ENCODE results near the gene OSBP2. TPM values are rescaled to one million over a fixed set of nuclear protein-coding genes. Genes with fewer than 3 reads are reported as not detected.
A peak's percentile ranks its signal among the peaks of the same experiment; 100 is the strongest.

Gene OSBP2
- total RNA-seq, 1 donor: 11.1 TPM

DNA sequence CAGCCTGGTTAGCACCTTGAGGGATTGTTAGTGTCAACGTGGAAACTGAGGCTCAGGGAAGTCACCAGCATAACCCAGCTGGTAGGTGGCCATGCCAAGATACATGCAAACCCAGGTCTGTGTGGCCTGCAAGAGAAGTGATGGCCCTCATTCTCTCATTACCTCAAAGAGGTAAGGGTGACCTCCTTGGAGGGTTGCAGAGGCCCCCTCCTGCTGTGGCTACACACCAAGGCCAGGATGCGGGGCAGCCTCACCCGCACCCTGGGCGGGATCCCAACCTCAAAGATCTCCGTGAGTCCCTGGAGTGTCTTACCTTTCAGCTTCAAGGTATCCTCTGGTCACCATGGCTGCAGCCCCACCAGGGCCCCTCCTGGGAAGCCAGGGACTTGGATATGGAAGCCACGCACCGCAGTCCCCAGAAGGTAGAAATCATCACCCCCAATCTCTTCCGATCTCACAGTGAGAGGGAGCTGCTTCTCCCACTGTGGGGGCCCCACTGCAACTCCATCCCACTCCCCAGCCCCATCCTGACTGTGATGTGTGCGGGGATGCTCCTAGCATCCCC lies 178.5 kb downstream of the OSBP2 start:
- H3K4me3 ChIP-seq (ENCODE audit: low read depth, low read length): no peak overlapping the region
- TF ChIP-seq, protein P1, sequence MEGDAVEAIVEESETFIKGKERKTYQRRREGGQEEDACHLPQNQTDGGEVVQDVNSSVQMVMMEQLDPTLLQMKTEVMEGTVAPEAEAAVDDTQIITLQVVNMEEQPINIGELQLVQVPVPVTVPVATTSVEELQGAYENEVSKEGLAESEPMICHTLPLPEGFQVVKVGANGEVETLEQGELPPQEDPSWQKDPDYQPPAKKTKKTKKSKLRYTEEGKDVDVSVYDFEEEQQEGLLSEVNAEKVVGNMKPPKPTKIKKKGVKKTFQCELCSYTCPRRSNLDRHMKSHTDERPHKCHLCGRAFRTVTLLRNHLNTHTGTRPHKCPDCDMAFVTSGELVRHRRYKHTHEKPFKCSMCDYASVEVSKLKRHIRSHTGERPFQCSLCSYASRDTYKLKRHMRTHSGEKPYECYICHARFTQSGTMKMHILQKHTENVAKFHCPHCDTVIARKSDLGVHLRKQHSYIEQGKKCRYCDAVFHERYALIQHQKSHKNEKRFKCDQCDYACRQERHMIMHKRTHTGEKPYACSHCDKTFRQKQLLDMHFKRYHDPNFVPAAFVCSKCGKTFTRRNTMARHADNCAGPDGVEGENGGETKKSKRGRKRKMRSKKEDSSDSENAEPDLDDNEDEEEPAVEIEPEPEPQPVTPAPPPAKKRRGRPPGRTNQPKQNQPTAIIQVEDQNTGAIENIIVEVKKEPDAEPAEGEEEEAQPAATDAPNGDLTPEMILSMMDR (IDR thresholded peaks at IDR 0.05; ENCODE audit: insufficient read depth, low read length): no peak
- no peak for DNase-seq (ENCODE audit: low read depth)

DNA sequence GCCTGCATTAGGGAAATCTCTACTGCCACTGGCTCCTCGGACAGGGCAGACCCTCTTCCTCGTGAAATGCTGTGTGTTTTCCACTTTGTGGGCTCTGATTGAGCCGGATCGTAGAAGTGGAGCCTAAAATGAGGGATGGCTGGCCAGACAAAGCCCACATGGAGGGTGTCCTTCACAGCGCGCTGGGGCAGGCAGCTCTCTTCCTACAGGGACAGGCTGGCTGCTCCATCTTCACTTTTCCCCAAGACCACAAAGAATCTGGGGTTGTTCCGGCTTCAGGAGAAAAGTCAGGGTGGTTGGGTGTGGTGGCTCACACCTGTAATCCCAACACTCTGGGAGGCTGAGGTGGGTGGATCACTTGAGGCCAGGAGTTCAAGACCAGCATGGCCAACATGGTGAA lies 179.0 kb downstream of the OSBP2 start:
- DNase-seq (ENCODE audit: low read depth): no peak
- TF ChIP-seq, protein P1 (IDR thresholded peaks at IDR 0.05; ENCODE audit: insufficient read depth, low read length): no peak
- H3K4me3 ChIP-seq (ENCODE audit: low read depth, low read length): no peak overlapping the region

DNA sequence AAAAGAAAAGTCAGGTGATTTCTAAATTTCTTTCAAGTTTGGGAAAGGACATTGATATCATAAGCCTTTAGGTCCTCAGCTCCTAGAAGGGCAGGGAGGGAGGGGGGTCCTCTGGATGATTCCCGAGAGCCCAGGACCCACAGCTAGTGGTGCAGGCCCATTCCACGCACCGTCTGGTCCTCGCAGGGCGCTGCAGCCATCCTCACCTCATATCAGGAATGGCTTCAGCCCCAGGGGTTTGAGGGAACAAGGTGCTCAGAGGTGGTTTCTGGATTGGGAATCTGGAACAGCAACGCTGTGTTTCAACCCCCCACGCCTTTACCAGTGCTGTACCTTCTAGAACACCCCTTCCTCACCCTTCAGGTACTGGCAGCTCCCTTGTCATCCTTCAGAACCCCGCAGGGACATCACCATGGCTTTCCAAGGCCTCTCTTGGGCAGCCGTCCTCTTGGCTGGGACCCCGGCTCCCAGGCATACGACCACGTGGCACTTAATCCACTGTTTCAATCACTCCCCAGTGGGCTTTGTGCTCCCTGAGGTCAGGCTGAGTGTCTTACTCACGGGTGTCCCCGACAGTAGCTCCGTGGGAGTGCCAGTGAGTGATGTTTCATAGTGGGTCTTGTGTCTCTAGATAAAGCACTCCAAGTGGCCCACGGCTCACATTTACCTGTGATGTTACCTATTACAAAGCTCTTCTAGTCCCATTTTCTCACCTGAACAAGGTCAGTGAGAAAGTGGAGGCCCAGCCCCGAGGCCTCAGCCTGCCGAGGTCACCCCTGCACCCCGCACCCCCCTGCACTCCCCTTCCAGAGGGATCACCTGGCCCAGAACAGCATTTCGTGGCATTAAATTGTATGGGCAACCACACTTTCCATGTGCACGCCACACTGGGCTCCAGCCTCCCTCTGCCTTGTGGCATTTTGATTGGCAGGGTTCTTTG lies 180.0 kb downstream of the OSBP2 start:
- TF ChIP-seq, protein P1 (IDR thresholded peaks at IDR 0.05; ENCODE audit: insufficient read depth, low read length): no peak
- no peak overlapping the region for H3K4me3 ChIP-seq (ENCODE audit: low read depth, low read length)
- no peak for DNase-seq (ENCODE audit: low read depth)

DNA sequence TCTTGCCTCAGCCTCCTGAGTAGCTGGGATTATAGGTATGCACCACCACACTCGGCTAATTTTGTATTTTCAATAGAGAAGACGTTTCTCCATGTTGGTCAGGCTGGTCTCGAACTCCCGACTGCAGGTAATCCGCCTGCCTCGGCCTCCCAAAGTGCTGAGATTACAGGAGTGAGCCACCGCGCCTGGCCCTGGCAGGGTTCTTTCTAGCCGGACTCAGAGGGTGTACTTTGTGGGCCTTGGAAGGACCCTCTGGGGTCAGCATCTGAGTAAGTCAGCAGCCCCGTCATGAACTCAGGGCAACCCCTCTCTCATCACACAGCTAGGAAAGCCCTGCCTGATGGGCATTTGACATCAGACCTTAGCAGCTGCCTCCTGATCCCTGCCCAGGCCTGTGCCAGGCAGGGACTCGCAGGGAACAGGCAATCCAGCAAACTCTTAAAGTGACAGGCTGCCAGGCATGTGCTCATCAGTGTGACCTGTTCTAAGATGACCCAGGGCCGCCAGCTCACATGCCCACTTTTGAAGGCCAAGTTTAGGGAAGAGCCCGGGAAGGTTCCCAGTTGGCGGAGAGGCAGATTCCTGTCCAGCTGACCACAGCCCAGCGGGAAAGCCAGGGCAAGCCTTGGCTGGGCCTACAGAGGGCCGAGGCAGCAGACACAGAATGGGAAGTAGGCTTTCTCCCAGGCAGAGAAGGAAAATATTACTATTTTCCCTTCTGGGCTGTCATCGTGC lies 181.0 kb downstream of the OSBP2 start:
- no peak for DNase-seq (ENCODE audit: low read depth)
- no peak overlapping the region for H3K4me3 ChIP-seq (ENCODE audit: low read depth, low read length)
- TF ChIP-seq, protein P1 (IDR thresholded peaks at IDR 0.05; ENCODE audit: insufficient read depth, low read length): no peak

DNA sequence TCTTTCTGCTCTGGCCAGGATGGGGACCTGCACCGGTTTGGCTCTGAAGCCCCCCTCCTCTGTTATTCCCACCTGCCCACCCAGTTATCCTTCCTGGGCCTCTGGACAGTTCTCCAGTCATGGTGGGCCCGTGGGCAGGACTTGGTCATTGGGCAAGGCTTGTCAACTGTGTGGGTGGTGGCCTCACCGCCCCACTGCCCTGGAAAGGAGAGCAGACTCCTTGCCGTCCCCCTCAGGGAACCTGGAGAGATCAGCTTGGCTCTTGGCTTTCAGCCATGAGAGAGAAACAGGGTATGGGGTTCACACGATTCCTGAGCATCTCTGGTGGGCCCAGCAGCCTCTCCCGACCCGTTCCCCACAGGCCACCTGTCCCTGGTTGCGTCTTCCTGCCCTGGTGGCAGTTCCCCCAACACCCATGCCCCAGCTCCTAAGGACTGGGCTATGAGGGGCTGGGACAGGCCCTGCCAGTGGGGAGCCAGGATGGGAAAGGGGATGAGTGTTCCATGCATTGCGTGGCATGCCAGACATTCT lies 181.6 kb downstream of the OSBP2 start:
- DNase-seq (ENCODE audit: low read depth): no peak
- TF ChIP-seq, protein P1 (IDR thresholded peaks at IDR 0.05; ENCODE audit: insufficient read depth, low read length): no peak

DNA sequence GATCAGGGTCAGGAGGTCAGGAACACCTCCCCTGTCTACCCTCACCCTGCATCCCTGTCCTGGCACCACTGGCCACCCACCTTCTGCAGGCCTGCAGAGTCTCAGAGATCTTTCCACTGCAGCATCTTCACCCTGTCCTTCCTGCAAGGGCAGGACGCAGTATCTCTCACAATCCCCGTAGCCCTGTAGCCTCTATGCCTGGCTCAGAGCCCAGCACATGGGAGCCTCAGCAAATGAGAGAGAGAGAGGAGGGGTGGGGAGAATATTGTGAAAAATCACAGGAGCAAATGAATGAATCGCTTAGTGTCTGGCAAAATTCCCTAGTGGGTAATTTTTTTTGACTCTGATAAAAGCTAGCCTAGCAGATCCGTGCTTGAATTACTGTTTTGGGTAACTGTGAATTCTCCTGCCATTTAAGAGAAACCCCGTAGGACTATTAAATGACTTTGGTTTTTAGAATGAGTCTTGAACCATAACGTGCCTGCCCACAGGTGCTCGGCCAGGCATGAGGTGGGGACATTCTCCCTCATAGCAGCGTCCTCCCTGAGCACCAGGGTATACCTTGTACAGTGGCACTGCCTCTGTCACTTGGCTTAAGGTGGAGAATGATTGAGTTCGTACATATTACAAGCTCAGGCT lies 182.4 kb downstream of the OSBP2 start:
- DNase-seq (ENCODE audit: low read depth): peak; percentile 86
- TF ChIP-seq, protein P1 (IDR thresholded peaks at IDR 0.05; ENCODE audit: insufficient read depth, low read length): no peak
- H3K4me3 ChIP-seq (ENCODE audit: low read depth, low read length): no peak overlapping the region

More for the DNA sequence above, 181.6 kb downstream of the OSBP2 start:
- no peak overlapping the region for H3K4me3 ChIP-seq (ENCODE audit: low read depth, low read length)
